SIG-M5 treated with dmso at 0.1 percent for 504 hours (cell line): ENCODE results near the gene MGA.

ENCODE experiments used
- DNase-seq: peaks from one replicate; lab custom pipeline; 2025; ENCODE audit not compliant: unreplicated experiment; lab: John Stamatoyannopoulos, UW

Gene MGA

DNA sequence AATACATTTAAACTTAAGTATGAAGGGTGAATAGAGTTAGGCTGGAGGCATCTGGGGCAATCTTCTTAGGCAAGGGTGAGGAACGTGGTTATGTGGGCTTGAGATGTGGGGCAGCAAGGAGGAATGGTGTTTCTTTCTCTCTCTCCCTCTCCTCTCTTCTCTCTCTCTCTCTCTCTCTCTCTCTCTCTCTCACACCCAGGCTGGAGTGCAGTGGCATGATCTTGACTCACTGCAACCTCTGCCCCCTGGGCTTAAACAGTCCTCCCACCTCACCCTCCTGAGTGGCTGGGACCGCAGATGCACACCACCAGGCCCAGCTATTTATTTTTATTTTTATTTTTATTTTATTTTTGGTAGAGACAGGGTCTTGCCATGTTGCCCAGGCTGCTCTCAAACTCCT is 4.0 kb upstream of the MGA start:
- DNase-seq = no peak

- DNase-seq = no peak
Measured at GRCh38 chr15:41658689-41659088, 1.5 kb upstream of the MGA start.

- no peak for DNase-seq
Measured at GRCh38 chr15:41659190-41659589, 1.0 kb upstream of the MGA start.

- no peak for DNase-seq
Measured at GRCh38 chr15:41659855-41660234, 360 bp upstream of the MGA start.

DNA sequence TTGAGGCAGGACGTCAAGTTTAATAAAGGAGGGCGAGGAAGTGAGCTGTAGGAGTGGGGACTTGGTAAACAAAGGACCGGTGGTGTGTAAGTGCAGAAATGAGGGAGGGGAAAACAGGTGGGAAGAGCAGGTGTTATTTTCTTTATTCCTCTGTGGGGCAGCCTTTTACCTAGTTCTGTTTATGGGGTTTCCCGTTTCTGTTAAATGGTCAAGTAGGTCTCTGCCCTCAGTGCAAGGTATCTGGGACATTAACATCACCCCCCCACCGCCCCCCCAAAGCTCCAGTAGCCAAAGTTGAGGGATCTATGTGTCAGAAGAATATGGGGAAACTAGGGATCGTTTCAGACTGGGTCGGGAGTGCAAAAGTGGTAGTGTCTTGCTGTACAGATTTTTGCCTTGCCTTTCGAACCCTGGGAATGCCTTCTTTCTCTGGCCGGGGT is 893 bp downstream of the MGA start:
- DNase-seq = no peak

GRCh38 chr15:41661518-41662225 is 1.5 kb downstream of the MGA start:
- DNase-seq = peak; percentile 71

GRCh38 chr15:41666353-41666920 is 6.2 kb downstream of the MGA start:
- DNase-seq = no peak

DNA sequence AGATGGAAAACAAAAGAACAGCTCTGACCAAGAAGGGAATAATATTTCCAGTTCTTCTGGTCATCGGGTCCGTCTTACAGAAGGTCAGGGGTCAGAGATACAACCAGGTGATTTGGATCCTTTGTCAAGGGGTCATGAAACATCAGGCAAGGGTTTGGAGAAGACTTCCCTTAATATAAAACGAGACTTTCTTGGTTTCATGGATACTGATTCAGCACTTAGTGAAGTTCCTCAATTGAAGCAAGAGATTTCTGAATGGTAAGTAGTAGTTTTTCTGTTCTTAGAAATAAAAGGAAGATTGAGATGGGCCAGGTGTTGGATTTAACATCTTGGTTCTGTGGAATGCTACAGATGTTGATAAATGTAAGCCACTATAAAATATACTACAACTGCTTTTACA is 9.5 kb downstream of the MGA start:
- no peak for DNase-seq

DNA sequence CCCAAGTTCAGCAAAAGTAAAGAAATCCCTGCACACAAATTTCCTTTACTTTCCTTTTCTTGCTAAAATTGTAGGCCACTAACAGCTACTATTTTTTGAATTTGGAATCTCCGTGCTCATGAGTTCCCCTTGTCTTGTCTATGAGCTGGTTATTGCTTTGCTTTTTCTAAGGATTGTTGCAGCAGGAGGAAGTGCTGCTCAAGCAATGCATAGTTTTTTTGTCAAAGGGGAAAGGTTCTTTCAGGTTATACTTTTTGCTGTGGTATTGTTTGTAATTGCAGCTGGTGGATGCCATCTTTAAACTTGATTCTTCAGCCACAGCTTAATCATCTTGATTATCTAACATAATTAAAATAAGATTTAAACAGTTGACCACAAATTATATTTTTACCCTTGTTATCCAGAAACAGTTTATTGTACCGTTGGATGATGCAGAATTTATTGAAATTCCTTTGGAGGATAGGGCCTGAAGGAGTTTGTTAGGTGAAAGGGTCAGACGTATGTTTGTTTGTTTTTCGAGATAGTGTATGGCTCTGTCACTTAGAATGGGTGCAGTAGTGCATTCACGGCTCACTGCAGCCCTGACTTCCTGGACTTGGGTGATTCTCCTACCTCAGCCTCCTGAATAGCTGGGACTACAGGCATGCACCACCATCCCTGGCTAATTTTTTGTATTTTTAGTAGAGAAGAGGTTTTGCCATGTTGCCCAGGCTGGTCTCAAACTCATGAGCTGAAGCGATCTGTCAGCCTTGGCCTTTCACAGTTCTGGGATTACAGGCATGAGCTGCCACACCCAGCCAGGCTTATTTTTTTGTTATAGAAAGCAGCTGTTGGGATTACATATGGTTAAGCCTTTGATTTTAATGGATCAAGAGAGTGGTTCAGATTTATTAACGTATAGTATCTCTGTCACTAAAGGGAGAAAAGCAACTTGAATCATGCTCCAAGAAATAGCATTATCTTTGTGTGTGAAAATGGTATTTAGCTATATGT is 11.7 kb downstream of the MGA start:
- DNase-seq = no peak

GRCh38 chr15:41675337-41675736 is 15.1 kb downstream of the MGA start:
- no peak for DNase-seq

- no peak for DNase-seq
Measured at GRCh38 chr15:41678742-41679141, 18.5 kb downstream of the MGA start.

- no peak for DNase-seq
Measured at GRCh38 chr15:41683955-41684354, 23.8 kb downstream of the MGA start.

- DNase-seq = no peak
Measured at GRCh38 chr15:41688671-41689070, 28.5 kb downstream of the MGA start.

- no peak for DNase-seq
Measured at GRCh38 chr15:41689083-41689482, 28.9 kb downstream of the MGA start.

DNA sequence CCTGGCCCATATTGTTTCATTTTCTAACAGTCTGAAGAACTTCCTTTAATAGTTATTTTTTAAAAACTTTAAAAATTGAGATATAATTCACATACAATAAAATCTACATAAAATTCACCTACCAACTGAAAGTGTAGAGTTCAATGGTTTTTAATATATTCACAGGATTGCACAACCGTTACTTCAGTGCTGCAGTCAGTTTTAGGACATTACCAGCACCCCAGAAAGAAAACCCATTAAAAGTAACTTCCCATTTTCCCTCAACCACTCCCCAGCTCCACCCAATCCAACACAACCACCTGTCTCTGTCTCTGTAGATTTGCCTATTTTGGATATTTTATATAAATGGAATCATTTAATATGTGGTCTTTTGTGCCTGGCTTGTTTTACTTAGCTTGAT is 29.6 kb downstream of the MGA start:
- DNase-seq = peak; percentile 86

DNA sequence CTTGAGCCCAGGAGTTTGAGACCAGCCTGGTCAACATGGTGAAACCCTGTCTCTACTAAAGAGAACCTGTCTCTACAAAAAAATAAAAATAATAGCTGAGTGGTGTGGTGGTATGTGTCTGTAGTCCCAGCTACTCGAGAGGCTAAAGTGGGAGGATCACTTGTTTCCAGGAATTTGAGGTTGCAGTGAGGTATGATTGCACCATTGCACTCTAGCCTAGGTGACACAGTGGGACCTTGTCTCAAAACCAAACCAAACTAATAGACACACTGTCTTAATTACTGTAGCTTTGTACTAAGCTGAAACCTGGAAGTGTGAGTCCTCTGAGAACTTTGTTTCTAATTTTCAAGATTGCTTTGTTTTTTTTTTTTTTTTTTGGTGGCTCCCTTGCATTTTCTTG is 30.4 kb downstream of the MGA start:
- DNase-seq = no peak

DNA sequence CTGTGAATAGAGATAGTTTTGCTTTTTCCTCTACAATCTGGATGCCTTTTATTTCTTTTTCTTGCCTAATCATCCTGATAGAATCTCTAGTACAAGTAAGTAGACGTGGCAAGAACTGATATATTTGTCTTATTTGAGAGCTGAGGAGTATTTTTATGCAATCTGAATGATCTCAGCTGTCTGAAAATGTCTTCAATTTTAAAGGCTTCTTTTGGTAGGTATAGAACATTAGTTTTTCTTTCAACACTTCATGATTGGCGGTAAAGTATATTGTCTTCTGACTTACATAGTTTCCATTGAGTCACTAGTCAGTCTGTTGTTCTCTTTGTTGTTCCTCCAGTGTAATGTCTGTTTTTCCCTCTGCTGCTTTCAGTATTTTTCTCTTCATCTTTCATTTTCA is 31.3 kb downstream of the MGA start:
- no peak for DNase-seq

DNA sequence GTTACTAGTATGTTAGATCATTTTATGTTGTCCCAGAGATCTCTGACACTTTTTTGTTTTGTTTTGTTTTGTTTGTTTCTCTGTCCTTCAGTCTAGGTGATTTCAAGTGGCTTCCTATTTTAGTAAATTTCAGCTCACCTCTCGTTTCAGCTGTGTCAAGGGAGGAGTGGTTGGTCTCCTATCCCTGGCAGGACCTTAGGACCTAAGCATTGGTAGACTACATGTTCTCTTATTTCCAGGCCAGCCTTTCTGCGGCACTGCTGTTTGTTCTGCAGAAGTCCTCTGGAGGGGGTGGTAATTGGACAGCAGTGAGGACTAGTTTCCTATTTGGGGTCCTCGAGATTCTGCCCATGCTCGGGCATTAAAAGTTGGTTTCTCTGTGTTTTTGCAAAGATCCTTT is 31.8 kb downstream of the MGA start:
- no peak for DNase-seq

DNA sequence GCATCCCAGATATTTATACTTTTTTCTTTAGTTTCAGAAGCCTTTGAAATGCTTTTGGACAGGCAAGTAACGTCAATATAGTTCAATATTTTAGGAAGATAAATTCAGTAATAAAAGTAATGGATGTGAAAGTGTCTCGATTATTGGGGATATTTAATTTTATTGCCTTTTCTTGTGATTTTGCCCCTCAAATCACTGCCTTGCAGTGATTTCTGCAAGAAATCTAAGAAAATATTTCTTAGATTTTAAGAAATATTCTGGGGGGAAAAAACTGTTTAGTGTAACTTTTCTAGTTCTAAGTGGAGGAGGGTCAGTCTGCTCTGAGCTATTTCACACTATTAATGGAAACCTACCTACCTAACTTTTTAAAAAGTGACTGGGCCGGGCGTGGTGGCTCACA is 33.6 kb downstream of the MGA start:
- DNase-seq = no peak

DNA sequence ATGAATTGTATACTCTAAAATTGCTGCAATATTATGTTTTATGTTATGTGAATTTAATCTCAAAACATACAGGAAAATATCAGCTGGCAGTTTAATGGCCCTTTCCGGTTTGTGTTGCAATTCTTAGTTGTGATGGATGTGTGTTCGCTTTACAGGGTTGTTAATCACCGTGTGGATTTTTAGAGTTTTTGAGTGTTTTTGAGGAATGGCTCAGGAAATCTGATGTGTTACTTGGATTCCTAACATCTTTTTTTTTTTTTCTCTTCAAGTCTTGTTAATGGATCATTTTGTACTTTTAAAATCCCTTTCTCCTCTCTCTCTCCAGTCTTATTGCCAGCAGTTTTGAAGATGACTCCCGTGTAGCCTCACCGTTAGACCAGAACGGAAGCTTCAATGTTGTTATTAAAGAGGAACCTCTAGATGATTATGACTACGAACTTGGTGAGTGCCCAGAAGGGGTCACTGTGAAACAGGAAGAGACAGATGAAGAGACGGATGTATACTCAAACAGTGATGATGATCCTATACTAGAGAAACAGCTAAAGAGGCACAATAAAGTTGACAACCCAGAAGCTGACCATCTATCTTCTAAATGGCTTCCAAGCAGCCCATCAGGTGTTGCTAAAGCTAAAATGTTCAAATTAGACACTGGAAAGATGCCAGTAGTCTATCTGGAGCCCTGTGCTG is 35.7 kb downstream of the MGA start:
- DNase-seq = peak; percentile 89

GRCh38 chr15:41698779-41699178 is 38.6 kb downstream of the MGA start:
- no peak for DNase-seq
